SK-N-MC (cell line): ENCODE results near the gene NACC2.

ENCODE experiments used
- EZH2 ChIP-seq: fragments of 200-600 bp; sonication (generic); IDR thresholded peaks from one replicate; pipeline ENCODE4 v1.6.1; 2017; ENCODE audit warnings: antibody characterized with exemption
- POLR2AphosphoS5 ChIP-seq: IDR thresholded peaks from 2 replicates; pipeline ENCODE4 v1.6.1; 2012; ENCODE audit warnings: mild to moderate bottlenecking, low read depth, low read length, borderline replicate concordance

- no peak for TF ChIP-seq EZH2
- TF ChIP-seq POLR2AphosphoS5, result no peak
These were observed 92.2 kb downstream of the NACC2 start for GRCh38 chr9:136002881-136003280.
